ENCODE data around the gene C16orf74. TPM values are rescaled to one million over a fixed set of nuclear protein-coding genes. Genes with fewer than 3 reads are reported as not detected.

C16orf74 gene
- total and polyA plus RNA-seq, 2 of the 13 experiments (the other 11 are each of a cell fraction or from before 2014, with no cell fraction given), result 0.13 to 0.29 TPM

DNA sequence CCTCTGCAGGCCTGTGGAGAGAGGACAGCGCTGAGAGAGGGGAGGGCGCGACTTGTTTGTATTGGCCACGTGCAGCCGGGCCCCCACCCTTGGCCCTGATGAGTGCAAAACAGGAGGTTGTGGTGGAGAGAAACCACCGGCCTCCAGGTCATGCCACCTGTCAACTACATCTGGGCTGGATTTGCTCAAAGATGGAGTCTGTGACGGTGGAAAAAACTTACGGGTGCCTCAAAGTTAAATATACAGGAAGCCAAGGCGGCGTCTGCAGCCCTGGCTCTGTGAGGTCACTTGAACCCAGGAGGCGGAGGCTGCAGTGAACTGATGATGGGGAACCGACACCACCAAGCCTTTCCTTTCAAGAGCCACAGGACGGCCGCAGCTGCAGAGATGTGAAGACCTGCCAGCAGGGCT, 15.7 kb downstream of the C16orf74 start:
- Histone ChIP-seq H3K36me3 (replicated peaks in 1 of 2; ENCODE audit: control insufficient read depth in 1 of 2, insufficient read depth in 2 of 2, low read length in 2 of 2) (no peaks in the 10 kb centered on the region), H3K27ac (ENCODE audit: extremely low read length, insufficient read depth, low read length) (no peak overlapping the region), H4K20me1 (ENCODE audit: insufficient read depth, low read length) (no peaks in the 10 kb centered on the region), H3K4me1 (ENCODE audit: insufficient read depth, low read length) (peaks cover 45% of the 10 kb centered on the region), H3K4me3 (replicated peaks in 1 of 3; ENCODE audit: insufficient read depth in 1 of 3, low read depth in 2 of 3, low read length in 3 of 3) (no peak overlapping the region), H3K9me3 (ENCODE audit: low read length) (no peaks in the 10 kb centered on the region), H3K79me2 (ENCODE audit: insufficient read depth, low read length) (no peaks in the 10 kb centered on the region), H3K9ac (ENCODE audit: insufficient read depth, low read depth, low read length) (no peak overlapping the region), H3K27me3 (ENCODE audit: control insufficient read depth in 1 of 2, insufficient read depth in 2 of 2, low read length in 2 of 2) (peaks cover 8 to 19% of the 10 kb centered on the region in 2 experiments; a peak in 4 of 5 replicates), H3K4me2 (ENCODE audit: low read depth, low read length) (peak overlapping the region; percentile 4; the same call in 1 of the 2 replicates), H2AFZ (ENCODE audit: low read length) (no peak overlapping the region)
- no peak for TF ChIP-seq ZFP41 (CRISPR knock-in tag; IDR thresholded peaks at IDR 0.05; ENCODE audit: borderline replicate concordance)
- no peak for TF ChIP-seq ZNF782 (CRISPR knock-in tag; IDR thresholded peaks at IDR 0.05; ENCODE audit: borderline replicate concordance)
- TF ChIP-seq SAP130 (CRISPR knock-in tag; IDR thresholded peaks at IDR 0.05; ENCODE audit: low read depth), result 0 out of 2 replicates have a peak, but pooled peaks have one; percentile 7
- TF ChIP-seq BHLHE40 (IDR thresholded peaks at IDR 0.05; ENCODE audit: low read length), result 0 out of 2 replicates have a peak, but pooled peaks have one; percentile 29
- TF ChIP-seq, protein P1, sequence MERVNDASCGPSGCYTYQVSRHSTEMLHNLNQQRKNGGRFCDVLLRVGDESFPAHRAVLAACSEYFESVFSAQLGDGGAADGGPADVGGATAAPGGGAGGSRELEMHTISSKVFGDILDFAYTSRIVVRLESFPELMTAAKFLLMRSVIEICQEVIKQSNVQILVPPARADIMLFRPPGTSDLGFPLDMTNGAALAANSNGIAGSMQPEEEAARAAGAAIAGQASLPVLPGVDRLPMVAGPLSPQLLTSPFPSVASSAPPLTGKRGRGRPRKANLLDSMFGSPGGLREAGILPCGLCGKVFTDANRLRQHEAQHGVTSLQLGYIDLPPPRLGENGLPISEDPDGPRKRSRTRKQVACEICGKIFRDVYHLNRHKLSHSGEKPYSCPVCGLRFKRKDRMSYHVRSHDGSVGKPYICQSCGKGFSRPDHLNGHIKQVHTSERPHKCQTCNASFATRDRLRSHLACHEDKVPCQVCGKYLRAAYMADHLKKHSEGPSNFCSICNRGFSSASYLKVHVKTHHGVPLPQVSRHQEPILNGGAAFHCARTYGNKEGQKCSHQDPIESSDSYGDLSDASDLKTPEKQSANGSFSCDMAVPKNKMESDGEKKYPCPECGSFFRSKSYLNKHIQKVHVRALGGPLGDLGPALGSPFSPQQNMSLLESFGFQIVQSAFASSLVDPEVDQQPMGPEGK (CRISPR knock-in tag; IDR thresholded peaks at IDR 0.05), result peak; percentile 77
- no peak for DNase-seq (ENCODE audit: low spot score)
- in situ Hi-C loops (cut with HindIII; ENCODE audit: extremely low pct_ligation_motif_present, low pct_unique_long_range_greater_than_20kb) (no loop called here), intact Hi-C loops (cut with micrococcal nuclease; ENCODE audit: unreplicated experiment) (no loop called here)
- CTCF ChIA-PET (ENCODE audit: low intra/inter-chr PET ratio, low total read pairs), result no interaction called here
- 34% methylated on average over 14 of the region's 14 CpGs for WGBS (ENCODE audit: low lambda C conversion rate)
- FAIRE-seq, result no peak
- no TSS peak for BruUV-seq (replicated peaks)
- POLR2A ChIA-PET, result no interaction called here
- ATAC-seq, result peak; percentile 22

DNA sequence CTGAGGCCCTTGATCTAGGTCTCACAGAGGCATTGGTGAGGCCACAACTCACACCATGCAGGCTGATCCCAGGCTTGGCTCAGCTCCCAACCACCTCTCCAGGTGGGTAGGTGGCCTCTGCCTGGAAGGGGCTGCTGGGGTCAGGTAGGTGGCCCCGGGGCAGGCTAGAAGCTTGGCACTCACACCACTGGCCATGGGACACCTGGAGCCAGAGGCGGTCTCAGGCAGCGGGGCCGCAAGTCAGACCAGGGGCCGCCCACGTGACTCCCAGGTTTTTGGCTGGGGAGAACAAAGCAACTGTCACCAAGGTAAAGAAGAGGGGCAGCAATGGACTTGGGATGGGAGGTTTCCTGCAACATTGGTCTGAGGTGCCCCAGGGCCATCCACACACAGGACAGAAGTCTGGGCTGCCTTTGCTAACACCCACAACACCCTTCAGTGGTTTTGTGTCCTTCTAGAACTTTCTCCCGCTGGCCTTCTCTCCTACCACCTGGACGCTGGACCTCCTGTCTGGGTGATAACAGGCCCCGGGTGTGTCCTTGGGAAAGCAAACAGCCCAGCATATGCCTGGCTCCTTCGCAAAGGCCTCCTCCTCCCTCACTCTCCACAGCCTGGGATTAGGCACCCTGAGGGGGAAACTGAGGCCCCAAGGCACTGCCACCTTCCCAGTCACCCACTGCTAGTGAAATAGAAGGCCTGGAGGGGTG, 16.4 kb downstream of the C16orf74 start:
- H3K27ac ChIP-seq (ENCODE audit: extremely low read length, insufficient read depth, low read length), result no peak overlapping the region
- no peaks in the 10 kb centered on the region for H3K9me3 ChIP-seq (ENCODE audit: low read length)
- H3K4me3 ChIP-seq (replicated peaks in 1 of 3; ENCODE audit: insufficient read depth in 1 of 3, low read depth in 2 of 3, low read length in 3 of 3), result 0 out of 6 replicates have a peak overlapping the region, but pooled peaks of 1 of the 3 experiments have one; percentile 6
- H4K20me1 ChIP-seq (ENCODE audit: insufficient read depth, low read length), result no peaks in the 10 kb centered on the region
- no peaks in the 10 kb centered on the region for H3K36me3 ChIP-seq (replicated peaks in 1 of 2; ENCODE audit: control insufficient read depth in 1 of 2, insufficient read depth in 2 of 2, low read length in 2 of 2)
- in situ Hi-C loops (cut with HindIII; ENCODE audit: extremely low pct_ligation_motif_present, low pct_unique_long_range_greater_than_20kb) (no loop called here), intact Hi-C loops (cut with micrococcal nuclease; ENCODE audit: unreplicated experiment) (no loop called here)
- no peak overlapping the region for H3K9ac ChIP-seq (ENCODE audit: insufficient read depth, low read depth, low read length)
- POLR2A ChIA-PET, result no interaction called here
- DNase-seq (ENCODE audit: low spot score) (no peak), FAIRE-seq (no peak), ATAC-seq (peak; percentile 31)
- H3K4me1 ChIP-seq (ENCODE audit: insufficient read depth, low read length), result peaks cover 45% of the 10 kb centered on the region
- H2AFZ ChIP-seq (ENCODE audit: low read length), result no peak overlapping the region
- BruUV-seq (replicated peaks), result no TSS peak
- WGBS (ENCODE audit: low lambda C conversion rate), result 36% methylated on average over 10 of the region's 10 CpGs
- H3K79me2 ChIP-seq (ENCODE audit: insufficient read depth, low read length), result no peaks in the 10 kb centered on the region
- 0 out of 2 replicates have a peak overlapping the region, but pooled peaks have one; percentile 4 for H3K4me2 ChIP-seq (ENCODE audit: low read depth, low read length)
- H3K27me3 ChIP-seq (ENCODE audit: control insufficient read depth in 1 of 2, insufficient read depth in 2 of 2, low read length in 2 of 2), result peaks cover 8 to 19% of the 10 kb centered on the region in 2 experiments; a peak in 4 of 5 replicates
- CTCF ChIA-PET (ENCODE audit: low intra/inter-chr PET ratio, low total read pairs), result no interaction called here
- TF ChIP-seq SP1 (IDR thresholded peaks at IDR 0.05) (no peak), SP1 (CRISPR knock-in tag; IDR thresholded peaks at IDR 0.05) (no peak), MAFG (CRISPR knock-in tag; IDR thresholded peaks at IDR 0.05) (0 out of 2 replicates have a peak, but pooled peaks have one; percentile 30), ZNF629 (CRISPR knock-in tag; conservative IDR thresholded peaks at IDR 0.05) (peak; percentile 53; the same call in 1 of the 2 replicates), SAFB2 (CRISPR knock-in tag; IDR thresholded peaks at IDR 0.05; ENCODE audit: borderline replicate concordance, low read depth) (0 out of 2 replicates have a peak, but pooled peaks have one; percentile 31), ZNF446 (CRISPR knock-in tag; IDR thresholded peaks at IDR 0.05) (0 out of 2 replicates have a peak, but pooled peaks have one; percentile 39)
- TF ChIP-seq, protein P2, sequence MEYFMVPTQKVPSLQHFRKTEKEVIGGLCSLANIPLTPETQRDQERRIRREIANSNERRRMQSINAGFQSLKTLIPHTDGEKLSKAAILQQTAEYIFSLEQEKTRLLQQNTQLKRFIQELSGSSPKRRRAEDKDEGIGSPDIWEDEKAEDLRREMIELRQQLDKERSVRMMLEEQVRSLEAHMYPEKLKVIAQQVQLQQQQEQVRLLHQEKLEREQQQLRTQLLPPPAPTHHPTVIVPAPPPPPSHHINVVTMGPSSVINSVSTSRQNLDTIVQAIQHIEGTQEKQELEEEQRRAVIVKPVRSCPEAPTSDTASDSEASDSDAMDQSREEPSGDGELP (IDR thresholded peaks at IDR 0.05; ENCODE audit: borderline replicate concordance, low read depth), result no peak
- TF ChIP-seq, protein P3, sequence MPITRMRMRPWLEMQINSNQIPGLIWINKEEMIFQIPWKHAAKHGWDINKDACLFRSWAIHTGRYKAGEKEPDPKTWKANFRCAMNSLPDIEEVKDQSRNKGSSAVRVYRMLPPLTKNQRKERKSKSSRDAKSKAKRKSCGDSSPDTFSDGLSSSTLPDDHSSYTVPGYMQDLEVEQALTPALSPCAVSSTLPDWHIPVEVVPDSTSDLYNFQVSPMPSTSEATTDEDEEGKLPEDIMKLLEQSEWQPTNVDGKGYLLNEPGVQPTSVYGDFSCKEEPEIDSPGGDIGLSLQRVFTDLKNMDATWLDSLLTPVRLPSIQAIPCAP (CRISPR knock-in tag; IDR thresholded peaks at IDR 0.05; ENCODE audit: low read depth), result no peak
